Lower leg skin (tissue), 4 donors: Measurements from ENCODE around the gene SLC25A29. TPM values are rescaled to one million over a fixed set of nuclear protein-coding genes. Genes with fewer than 3 reads are reported as not detected.

Experiments
- DNase-seq, 2 donors: peaks; one replicate each; pipeline ENCODE4 v3.0.0-alpha.2; 2019; ENCODE audit warnings: low spot score in 2 of 2
- H3K4me3 ChIP-seq: fragments of 200-600 bp; sonication (generic); 2 replicates; pipeline ENCODE4 v1.5.1; 2017; ENCODE audit warnings: mild to moderate bottlenecking, low read depth; ENCODE audit not compliant: poor library complexity, severe bottlenecking
- POLR2A ChIP-seq, 2 donors: fragments of 450-650 bp; IDR thresholded peaks; one replicate each; pipeline ENCODE4 v1.6.1; 2016 to 2017; ENCODE audit warnings: antibody characterized with exemption in 2 of 2, mild to moderate bottlenecking in 1 of 2, moderate library complexity in 1 of 2
- WGBS, 2 donors: methylation state at CpG; one replicate each; pipeline ENCODE4 v1.1.5; 2018; 5-methylcytosine and 5-hydroxymethylcytosine counted together
- intact Hi-C: fragments of 100-400 bp; cut with DNase I; formaldehyde crosslinking; loops from one replicate; pipeline ENCODE4 v1.15.0; 2023; ENCODE audit warnings: low total_unique reads
- total RNA-seq, 4 donors: library from RNA; depleted of rRNA; stranded (reverse); fragments of >200 nt; gene quantifications; one replicate each; pipeline ENCODE4 v1.1.0, GENCODE V29; 2016
- TF ChIP-seq, protein P1 (sequence below), 3 donors: fragments of 450-650 bp; IDR thresholded peaks; one replicate each; pipeline ENCODE4 v1.5.1; 2016; ENCODE audit warnings: antibody characterized with exemption in 3 of 3, mild to moderate bottlenecking in 3 of 3, moderate library complexity in 2 of 3

The SLC25A29 gene
- total RNA-seq, 4 donors from 2014 or later: 98.5 to 166 (median 134) TPM

GRCh38 chr14:100282766-100283419 lies 23.4 kb downstream of the SLC25A29 start:
- no peak for DNase-seq
- H3K4me3 ChIP-seq: no peak overlapping the region
- WGBS, 2 donors: 66 to 84% methylated on average over 9 of the region's 9 CpGs
- intact Hi-C loops: no loop called here
- no peak for TF ChIP-seq POLR2A (IDR thresholded peaks at IDR 0.05)
- TF ChIP-seq, protein P1, sequence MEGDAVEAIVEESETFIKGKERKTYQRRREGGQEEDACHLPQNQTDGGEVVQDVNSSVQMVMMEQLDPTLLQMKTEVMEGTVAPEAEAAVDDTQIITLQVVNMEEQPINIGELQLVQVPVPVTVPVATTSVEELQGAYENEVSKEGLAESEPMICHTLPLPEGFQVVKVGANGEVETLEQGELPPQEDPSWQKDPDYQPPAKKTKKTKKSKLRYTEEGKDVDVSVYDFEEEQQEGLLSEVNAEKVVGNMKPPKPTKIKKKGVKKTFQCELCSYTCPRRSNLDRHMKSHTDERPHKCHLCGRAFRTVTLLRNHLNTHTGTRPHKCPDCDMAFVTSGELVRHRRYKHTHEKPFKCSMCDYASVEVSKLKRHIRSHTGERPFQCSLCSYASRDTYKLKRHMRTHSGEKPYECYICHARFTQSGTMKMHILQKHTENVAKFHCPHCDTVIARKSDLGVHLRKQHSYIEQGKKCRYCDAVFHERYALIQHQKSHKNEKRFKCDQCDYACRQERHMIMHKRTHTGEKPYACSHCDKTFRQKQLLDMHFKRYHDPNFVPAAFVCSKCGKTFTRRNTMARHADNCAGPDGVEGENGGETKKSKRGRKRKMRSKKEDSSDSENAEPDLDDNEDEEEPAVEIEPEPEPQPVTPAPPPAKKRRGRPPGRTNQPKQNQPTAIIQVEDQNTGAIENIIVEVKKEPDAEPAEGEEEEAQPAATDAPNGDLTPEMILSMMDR (IDR thresholded peaks at IDR 0.05): no peak

- 95% methylated on average over 7 of the region's 7 CpGs for WGBS, 2 donors
- H3K4me3 ChIP-seq: no peak overlapping the region
- intact Hi-C loops: no loop called here
- no peak for DNase-seq
- TF ChIP-seq, protein P1 (IDR thresholded peaks at IDR 0.05): no peak
- TF ChIP-seq POLR2A (IDR thresholded peaks at IDR 0.05): no peak
These were observed 24.2 kb downstream of the SLC25A29 start for GRCh38 chr14:100282083-100282350.

DNA sequence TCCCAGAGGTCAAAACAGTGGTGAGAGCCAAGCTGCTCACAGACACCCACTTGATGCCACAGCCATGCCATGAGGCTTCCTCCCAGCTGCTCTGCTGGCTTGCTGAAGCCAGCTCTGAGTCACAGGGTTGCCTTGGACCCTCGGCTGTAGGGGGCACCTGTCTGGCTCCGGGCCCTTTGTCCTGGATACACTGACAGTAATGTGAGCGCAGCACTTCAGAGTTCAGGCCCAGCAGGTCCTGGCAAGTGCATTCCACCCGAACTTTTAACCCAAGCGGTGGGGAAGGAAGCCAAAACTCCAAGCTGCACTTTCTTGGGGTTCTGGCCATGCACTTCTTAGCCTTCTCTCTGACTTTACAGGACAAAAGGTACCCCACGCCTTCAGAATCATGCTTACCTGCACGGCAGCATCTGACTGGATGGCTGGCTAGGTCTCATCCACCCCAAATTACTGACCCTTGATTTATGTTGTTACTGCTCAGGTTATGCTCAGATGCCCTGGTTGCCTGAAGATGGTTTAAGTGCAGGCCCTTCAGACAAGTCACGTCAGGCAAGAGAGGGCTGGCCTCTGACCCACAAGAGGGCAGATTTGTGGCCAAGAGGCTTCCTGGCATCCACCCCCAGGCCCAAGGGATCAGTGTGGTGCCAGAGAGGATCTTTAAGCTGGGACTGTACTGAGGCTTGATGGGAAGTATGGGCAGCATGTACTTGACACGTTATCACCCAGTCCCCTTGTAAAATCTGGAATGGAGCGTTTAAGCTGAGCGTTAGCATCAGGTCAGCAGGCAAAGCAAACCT lies 24.8 kb downstream of the SLC25A29 start:
- TF ChIP-seq, protein P1 (IDR thresholded peaks at IDR 0.05): no peak
- H3K4me3 ChIP-seq: no peak overlapping the region
- WGBS, 2 donors: 60 to 66% methylated on average over 11 of the region's 11 CpGs
- DNase-seq: peak in 1 of 2 donors; percentile 85
- intact Hi-C loops: no loop called here

DNA sequence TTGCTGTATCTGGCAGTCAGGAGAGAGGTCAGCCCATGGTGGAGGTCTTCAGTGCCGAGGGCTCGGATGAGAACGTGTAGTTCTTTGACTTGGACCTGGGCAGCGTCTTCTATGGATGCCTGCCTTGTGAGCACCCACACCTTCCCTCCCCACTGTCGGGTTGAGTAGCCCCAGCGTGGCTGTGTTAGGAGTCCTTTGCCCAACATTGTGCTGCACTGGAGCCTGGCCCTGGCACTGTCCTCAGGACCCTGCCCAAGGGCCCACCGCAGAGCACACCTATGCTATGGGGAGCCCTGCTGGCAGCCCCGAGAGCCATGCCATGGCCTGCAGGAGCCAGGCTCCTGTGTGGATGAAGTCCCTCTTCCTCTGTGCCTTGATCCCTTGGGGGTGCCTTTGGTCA lies 26.7 kb downstream of the SLC25A29 start:
- WGBS, 2 donors: 90 to 98% methylated on average over 8 of the region's 8 CpGs
- TF ChIP-seq, protein P1 (IDR thresholded peaks at IDR 0.05): no peak
- TF ChIP-seq POLR2A (IDR thresholded peaks at IDR 0.05): no peak
- H3K4me3 ChIP-seq: no peak overlapping the region
- intact Hi-C loops: no loop called here
- DNase-seq: peak in 1 of 2 donors; percentile 72

DNA sequence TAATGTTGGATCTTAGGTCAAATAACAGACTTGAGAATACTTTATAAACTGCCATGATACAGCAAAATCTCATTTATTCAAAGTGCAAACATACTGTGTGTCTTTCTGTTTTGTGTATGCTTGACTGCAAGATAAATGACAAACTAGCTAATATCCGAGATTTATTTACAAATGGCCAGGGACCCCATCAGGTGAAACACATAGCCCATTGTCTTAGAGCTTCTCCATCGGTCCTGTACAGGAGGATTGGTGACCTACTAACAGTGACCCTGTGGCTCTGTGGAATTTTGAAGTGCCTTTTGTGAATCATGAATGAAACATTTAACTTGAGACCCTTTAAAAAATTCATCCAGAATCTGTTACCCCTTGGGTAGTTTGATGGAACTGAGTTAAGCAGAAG lies 27.1 kb downstream of the SLC25A29 start:
- H3K4me3 ChIP-seq: no peak overlapping the region
- TF ChIP-seq POLR2A (IDR thresholded peaks at IDR 0.05): no peak
- TF ChIP-seq, protein P1 (IDR thresholded peaks at IDR 0.05): no peak
- intact Hi-C loops: no loop called here
- 87 to 89% methylated on average over 2 of the region's 2 CpGs for WGBS, 2 donors
- DNase-seq: no peak
